Measurements from ENCODE around the gene AP2A2. TPM values are rescaled to one million over a fixed set of nuclear protein-coding genes. Genes with fewer than 3 reads are reported as not detected.
"Not testable (repeated sequence)": the region's sequence is repeated elsewhere in the genome, so short reads cannot be mapped to it uniquely, and the experiment has no call there.

Gene AP2A2
- total RNA-seq, 1 donor, result 50.7 TPM

GRCh38 chr11:959608-960007 is 33.9 kb downstream of the AP2A2 start:
- Histone ChIP-seq H3K4me1 (ENCODE audit: insufficient read depth, low read length) (no peaks in the 10 kb centered on the region), H3K36me3 (ENCODE audit: insufficient read depth, low read length) (peaks cover 24% of the 10 kb centered on the region), H3K27ac (ENCODE audit: low read depth, low read length) (no peak overlapping the region), H3K27me3 (ENCODE audit: insufficient read depth, low read length) (no peaks in the 10 kb centered on the region), H3K4me2 (ENCODE audit: insufficient read depth, low read length) (no peak overlapping the region), H3K4me3 (ENCODE audit: insufficient read depth, low read length) (no peak overlapping the region), H2AFZ (ENCODE audit: low read length) (no peak overlapping the region), H3K79me2 (ENCODE audit: insufficient read depth, low read length) (peaks cover 45% of the 10 kb centered on the region), H4K20me1 (ENCODE audit: insufficient read depth, low read length) (peaks cover 37% of the 10 kb centered on the region), H3K9me3 (ENCODE audit: low read depth, low read length) (no peaks in the 10 kb centered on the region)
- DNase-seq (ENCODE audit: insufficient read length, low spot score, missing footprints), result no peak
- TF ChIP-seq CTCF (IDR thresholded peaks at IDR 0.05; ENCODE audit: extremely low read depth, low read depth, low read length), result no peak

GRCh38 chr11:961310-961920 is 35.7 kb downstream of the AP2A2 start:
- DNase-seq (ENCODE audit: insufficient read length, low spot score, missing footprints); H3K27me3 ChIP-seq (ENCODE audit: insufficient read depth, low read length); H3K4me1 ChIP-seq (ENCODE audit: insufficient read depth, low read length); H3K27ac ChIP-seq (ENCODE audit: low read depth, low read length); H3K4me2 ChIP-seq (ENCODE audit: insufficient read depth, low read length); H3K4me3 ChIP-seq (ENCODE audit: insufficient read depth, low read length); H2AFZ ChIP-seq (ENCODE audit: low read length); H3K9me3 ChIP-seq (ENCODE audit: low read depth, low read length): not testable (repeated sequence)
- H4K20me1 ChIP-seq (ENCODE audit: insufficient read depth, low read length), result peaks cover 39% of the 10 kb centered on the region
- H3K36me3 ChIP-seq (ENCODE audit: insufficient read depth, low read length), result peaks cover 24% of the 10 kb centered on the region
- H3K79me2 ChIP-seq (ENCODE audit: insufficient read depth, low read length), result peaks cover 28% of the 10 kb centered on the region

- Histone ChIP-seq H3K4me2 (ENCODE audit: insufficient read depth, low read length) (no peak overlapping the region), H3K36me3 (ENCODE audit: insufficient read depth, low read length) (peaks cover 24% of the 10 kb centered on the region), H3K4me3 (ENCODE audit: insufficient read depth, low read length) (no peak overlapping the region), H3K9me3 (ENCODE audit: low read depth, low read length) (no peaks in the 10 kb centered on the region), H3K79me2 (ENCODE audit: insufficient read depth, low read length) (peaks cover 23% of the 10 kb centered on the region), H3K27me3 (ENCODE audit: insufficient read depth, low read length) (no peaks in the 10 kb centered on the region), H3K27ac (ENCODE audit: low read depth, low read length) (no peak overlapping the region), H2AFZ (ENCODE audit: low read length) (no peak overlapping the region), H4K20me1 (ENCODE audit: insufficient read depth, low read length) (peaks cover 37% of the 10 kb centered on the region), H3K4me1 (ENCODE audit: insufficient read depth, low read length) (peaks cover 3% of the 10 kb centered on the region)
- peak; percentile 45 for DNase-seq (ENCODE audit: insufficient read length, low spot score, missing footprints)
- no peak for TF ChIP-seq CTCF (IDR thresholded peaks at IDR 0.05; ENCODE audit: extremely low read depth, low read depth, low read length)
These were observed 36.3 kb downstream of the AP2A2 start for GRCh38 chr11:961921-962320.

GRCh38 chr11:962688-963087 is 37.0 kb downstream of the AP2A2 start:
- H4K20me1 ChIP-seq (ENCODE audit: insufficient read depth, low read length), result peaks cover 34% of the 10 kb centered on the region

More at GRCh38 chr11:962688-963087, 37.0 kb downstream of the AP2A2 start:
- TF ChIP-seq CTCF (IDR thresholded peaks at IDR 0.05; ENCODE audit: extremely low read depth, low read depth, low read length), result no peak
- Histone ChIP-seq H2AFZ (ENCODE audit: low read length) (no peak overlapping the region), H3K4me2 (ENCODE audit: insufficient read depth, low read length) (no peak overlapping the region), H3K9me3 (ENCODE audit: low read depth, low read length) (no peaks in the 10 kb centered on the region), H3K4me1 (ENCODE audit: insufficient read depth, low read length) (peaks cover 3% of the 10 kb centered on the region), H3K27me3 (ENCODE audit: insufficient read depth, low read length) (no peaks in the 10 kb centered on the region), H3K36me3 (ENCODE audit: insufficient read depth, low read length) (peaks cover 24% of the 10 kb centered on the region), H3K79me2 (ENCODE audit: insufficient read depth, low read length) (peaks cover 15% of the 10 kb centered on the region), H3K4me3 (ENCODE audit: insufficient read depth, low read length) (no peak overlapping the region), H3K27ac (ENCODE audit: low read depth, low read length) (no peak overlapping the region)
- peak; percentile 53 for DNase-seq (ENCODE audit: insufficient read length, low spot score, missing footprints)
